Sigmoid colon (tissue), 3 donors: Measurements from ENCODE around the gene SULT1B1.

Experiments
- CTCF ChIP-seq, 4 experiments: fragments of 450-650 bp in 3 of 4; fragments of 200-600 bp in 1 of 4; IDR thresholded peaks; one replicate each; pipeline ENCODE4 v1.5.1; 2016 to 2019; ENCODE audit warnings: antibody characterized with exemption in 4 of 4, mild to moderate bottlenecking in 3 of 4, moderate library complexity in 2 of 4
- POLR2A ChIP-seq, 2 donors: fragments of 450-650 bp; IDR thresholded peaks; one replicate each; pipeline ENCODE4 v1.6.1; 2016; ENCODE audit warnings: antibody characterized with exemption in 2 of 2, mild to moderate bottlenecking in 2 of 2, moderate library complexity in 2 of 2

GRCh38 chr4:69743476-69744156 lies 16.8 kb downstream of the SULT1B1 start:
- TF ChIP-seq CTCF (IDR thresholded peaks at IDR 0.05) (no peak), POLR2A (IDR thresholded peaks at IDR 0.05) (no peak)
